Upper lobe of right lung (tissue), 1 donor: ENCODE results near the gene CCSER2. TPM values are rescaled to one million over a fixed set of nuclear protein-coding genes. Genes with fewer than 3 reads are reported as not detected.
A peak's percentile ranks its signal among the peaks of the same experiment; 100 is the strongest.

Experiments
- ATAC-seq: fragments of 200-7000 bp; cut with Tn5 transposase; one replicate; pipeline ENCODE4 v1.9.1; 2020; ENCODE audit warnings: mild to moderate bottlenecking, moderate library complexity
- DNase-seq: peaks from one replicate; pipeline ENCODE4 v3.0.0-alpha.2; 2020
- H3K27ac ChIP-seq: fragments of 200-600 bp; one replicate; pipeline ENCODE4 v1.8.0; 2022
- H3K27me3 ChIP-seq: fragments of 200-600 bp; one replicate; pipeline ENCODE4 v1.8.0; 2022; ENCODE audit warnings: mild to moderate bottlenecking
- H3K36me3 ChIP-seq: fragments of 200-600 bp; one replicate; pipeline ENCODE4 v1.8.0; 2022
- H3K4me1 ChIP-seq: fragments of 200-600 bp; one replicate; pipeline ENCODE4 v1.8.0; 2022
- H3K4me3 ChIP-seq: fragments of 200-600 bp; one replicate; pipeline ENCODE4 v1.8.0; 2022; ENCODE audit warnings: mild to moderate bottlenecking
- H3K9me3 ChIP-seq: fragments of 200-600 bp; one replicate; pipeline ENCODE4 v1.8.0; 2022
- CTCF ChIP-seq: fragments of 200-600 bp; IDR thresholded peaks from one replicate; pipeline ENCODE4 v1.8.0; 2022; ENCODE audit warnings: antibody characterized with exemption
- intact Hi-C: fragments of 100-400 bp; cut with DNase I; formaldehyde crosslinking; loops from one replicate; pipeline ENCODE4 v1.11.0; 2022
- total RNA-seq: library from RNA; stranded (reverse); fragmentation: NEBNext Ultra II Directional; extraction: Animal tissue kit (Norgen Biotek cat#: 25700); gene quantifications from one replicate; pipeline ENCODE4 v1.2.1, GENCODE V29; 2021
- donor health status: DM: no; HTN: yes; CAD: no; lungs with severe emphysema.

The CCSER2 gene
- total RNA-seq, 1 donor from 2014 or later, result 74.4 TPM

DNA sequence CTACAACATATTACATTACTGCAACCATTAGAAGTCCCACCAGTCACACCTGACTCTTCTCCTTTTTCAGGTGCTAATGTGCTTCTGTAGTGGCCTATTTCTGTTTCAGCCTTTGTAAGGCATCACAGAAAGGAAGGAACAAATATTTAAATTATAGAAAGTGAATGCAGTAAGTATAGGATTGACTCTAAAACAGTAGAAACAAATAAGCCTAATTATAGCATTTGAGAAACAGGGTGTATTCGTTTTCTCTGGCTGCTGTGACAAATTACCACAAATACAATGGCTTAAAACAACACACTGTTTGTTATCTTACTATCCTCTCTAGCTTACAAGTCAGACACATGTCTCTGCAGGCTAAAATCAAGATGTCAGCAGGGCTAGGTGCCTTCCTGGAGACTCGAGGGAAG, 69.4 kb downstream of the CCSER2 start:
- intact Hi-C loops, result no loop called here
- ATAC-seq (no peak), DNase-seq (no peak)
- H3K4me1 ChIP-seq, result peaks cover 17% of the 10 kb centered on the region
- H3K4me3 ChIP-seq, result no peak overlapping the region
- no peaks in the 10 kb centered on the region for H3K36me3 ChIP-seq
- TF ChIP-seq CTCF, result no peak
- H3K9me3 ChIP-seq, result no peaks in the 10 kb centered on the region
- H3K27me3 ChIP-seq, result no peaks in the 10 kb centered on the region
- H3K27ac ChIP-seq, result no peak overlapping the region

- TF ChIP-seq CTCF, result no peak
- DNase-seq (no peak), ATAC-seq (peak; percentile 42)
- no peaks in the 10 kb centered on the region for H3K36me3 ChIP-seq
- no peaks in the 10 kb centered on the region for H3K9me3 ChIP-seq
- intact Hi-C loops, result no loop called here
- no peaks in the 10 kb centered on the region for H3K27me3 ChIP-seq
- H3K4me1 ChIP-seq, result peaks cover 17% of the 10 kb centered on the region
- H3K27ac ChIP-seq, result no peak overlapping the region
- no peak overlapping the region for H3K4me3 ChIP-seq
These were observed 70.3 kb downstream of the CCSER2 start for GRCh38 chr10:84398696-84399095.

- peak; percentile 89 for ATAC-seq
- H3K36me3 ChIP-seq, result no peaks in the 10 kb centered on the region
- H3K4me3 ChIP-seq, result no peak overlapping the region
- no peaks in the 10 kb centered on the region for H3K9me3 ChIP-seq
- no peak overlapping the region for H3K27ac ChIP-seq
- peaks cover 24% of the 10 kb centered on the region for H3K4me1 ChIP-seq
- no peaks in the 10 kb centered on the region for H3K27me3 ChIP-seq
- no peak for DNase-seq
- TF ChIP-seq CTCF, result no peak
- intact Hi-C loops, result no loop called here
These were observed 73.6 kb downstream of the CCSER2 start for GRCh38 chr10:84401854-84402611.

DNA sequence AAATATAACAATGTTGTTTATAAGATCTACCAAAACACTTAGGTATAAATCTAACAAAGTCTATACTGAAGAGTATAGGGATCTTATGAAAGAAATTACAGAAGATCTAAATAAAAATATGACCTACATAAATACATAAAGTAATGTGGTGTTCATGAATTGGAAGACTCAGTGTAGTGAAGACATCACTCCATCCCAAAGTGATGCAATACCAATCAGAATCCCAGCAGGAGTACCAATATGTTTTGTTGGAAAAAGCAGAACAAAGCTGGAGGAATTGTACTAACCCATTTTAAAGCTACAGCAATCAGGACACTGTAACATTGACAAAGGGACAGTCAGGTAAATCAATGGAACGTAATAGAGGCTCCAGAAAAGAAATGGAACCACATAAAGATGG, 76.4 kb downstream of the CCSER2 start:
- Histone ChIP-seq H3K4me1 (peaks cover 18% of the 10 kb centered on the region), H3K4me3 (no peak overlapping the region), H3K27ac (no peak overlapping the region), H3K36me3 (no peaks in the 10 kb centered on the region), H3K27me3 (no peaks in the 10 kb centered on the region), H3K9me3 (no peaks in the 10 kb centered on the region)
- DNase-seq, result no peak
- TF ChIP-seq CTCF, result no peak
- no peak for ATAC-seq
- intact Hi-C loops, result no loop called here

GRCh38 chr10:84405662-84406061, 77.3 kb downstream of the CCSER2 start:
- Histone ChIP-seq H3K4me1 (peaks cover 18% of the 10 kb centered on the region), H3K9me3 (no peaks in the 10 kb centered on the region), H3K4me3 (no peak overlapping the region), H3K27ac (no peak overlapping the region), H3K36me3 (no peaks in the 10 kb centered on the region), H3K27me3 (no peaks in the 10 kb centered on the region)
- TF ChIP-seq CTCF, result no peak
- no peak for ATAC-seq
- no peak for DNase-seq
- intact Hi-C loops, result no loop called here
